ENCODE results near the gene ATOSB. TPM values are rescaled to one million over a fixed set of nuclear protein-coding genes. Genes with fewer than 3 reads are reported as not detected.

The ATOSB gene
- total and polyA plus RNA-seq, 9 of the 15 experiments (the other 6 are each of a cell fraction or from before 2014, with no cell fraction given): 0.45 to 8.0 (median 4.2) TPM

- TF ChIP-seq ARID4B (CRISPR knock-in tag; IDR thresholded peaks at IDR 0.05): 0 out of 2 replicates have a peak, but pooled peaks have one; percentile 57
- no peak for TF ChIP-seq TRIM24 (IDR thresholded peaks at IDR 0.05)
- TF ChIP-seq ZNF318 (IDR thresholded peaks at IDR 0.05; ENCODE audit: borderline replicate concordance in 1 of 2, low read depth in 1 of 2): no peak
- TF ChIP-seq ZNF707 (CRISPR knock-in tag; conservative IDR thresholded peaks at IDR 0.05): no peak
- TF ChIP-seq TBP (optimal IDR thresholded peaks at IDR 0.05; ENCODE audit: low read depth, low read length): peak; percentile 45
- no peak for TF ChIP-seq SMC3 (conservative IDR thresholded peaks at IDR 0.05; ENCODE audit: insufficient read depth, low read depth, low read length)
- no peak for TF ChIP-seq ZNF586 (CRISPR knock-in tag; conservative IDR thresholded peaks at IDR 0.05)
- TF ChIP-seq KDM4B (IDR thresholded peaks at IDR 0.05; ENCODE audit: borderline replicate concordance in 2 of 2, low read depth in 1 of 2): no peak
- TF ChIP-seq CCNT2 (IDR thresholded peaks at IDR 0.05; ENCODE audit: borderline replicate concordance, extremely low read depth, insufficient read length, low read depth, low read length): peak; percentile 16
- peak; percentile 34; the same call in 1 of the 2 replicates for TF ChIP-seq SIN3B (IDR thresholded peaks at IDR 0.05; ENCODE audit: low read depth)
- peak; percentile 94; the same call in 1 of the 2 replicates for TF ChIP-seq CTBP1 (IDR thresholded peaks at IDR 0.05; ENCODE audit: borderline replicate concordance)
- TF ChIP-seq EGR1 (conservative IDR thresholded peaks at IDR 0.05): 0 out of 2 replicates have a peak, but pooled peaks have one; percentile 19
- TF ChIP-seq ZNF76 (CRISPR knock-in tag; IDR thresholded peaks at IDR 0.05; ENCODE audit: borderline replicate concordance): no peak
- no peak for TF ChIP-seq ZSCAN32 (CRISPR knock-in tag; IDR thresholded peaks at IDR 0.05)
These were observed 46.3 kb upstream of the ATOSB start, which contains the start of gene UNC13B (continued) for GRCh38 chr9:35161713-35162604.
